HL-60 (cell line): ENCODE results near the gene LRBA.

ENCODE experiments used
- DNase-seq, 2 experiments: peaks; one replicate each; pipeline ENCODE4 v3.0.0-alpha.2; 2010 to 2020; ENCODE audit warnings: low read depth in 1 of 2, low spot score in 1 of 2
- H3K27ac ChIP-seq: fragments of 250-450 bp; sonication (Bioruptor Pico); replicated peaks from 2 replicates; pipeline ENCODE4 v1.5.1; 2020; ENCODE audit warnings: mild to moderate bottlenecking, moderate library complexity
- H3K27me3 ChIP-seq: fragments of 250-450 bp; sonication (Bioruptor Pico); 2 replicates; pipeline ENCODE4 v1.5.1; 2021; ENCODE audit warnings: mild to moderate bottlenecking, moderate library complexity; ENCODE audit not compliant: insufficient read depth, poor library complexity, severe bottlenecking
- H3K4me3 ChIP-seq: replicated peaks from 2 replicates; pipeline ENCODE4 v1.5.1; 2011; ENCODE audit warnings: mild to moderate bottlenecking, control low read depth, low read length; ENCODE audit not compliant: insufficient read depth
- GABPA ChIP-seq: IDR thresholded peaks from 2 replicates; pipeline ENCODE4 v1.6.1; 2012; ENCODE audit warnings: low read depth
- POLR2AphosphoS5 ChIP-seq: IDR thresholded peaks from 2 replicates; pipeline ENCODE4 v1.6.1; 2012; ENCODE audit warnings: low read depth
- SPI1 ChIP-seq: IDR thresholded peaks from 2 replicates; pipeline ENCODE4 v1.6.1; 2012; ENCODE audit warnings: low read depth, mild to moderate bottlenecking, borderline replicate concordance
- TF ChIP-seq, protein P1 (sequence below): IDR thresholded peaks from 2 replicates; pipeline ENCODE4 v1.6.1; 2012; ENCODE audit warnings: low read depth; ENCODE audit not compliant: insufficient replicate concordance
- TF ChIP-seq, protein P2 (sequence below): IDR thresholded peaks from one replicate; pipeline ENCODE4 v1.5.1; 2011; ENCODE audit warnings: low read length, control low read depth, inconsistent platforms; ENCODE audit not compliant: insufficient read depth

LRBA gene

DNA sequence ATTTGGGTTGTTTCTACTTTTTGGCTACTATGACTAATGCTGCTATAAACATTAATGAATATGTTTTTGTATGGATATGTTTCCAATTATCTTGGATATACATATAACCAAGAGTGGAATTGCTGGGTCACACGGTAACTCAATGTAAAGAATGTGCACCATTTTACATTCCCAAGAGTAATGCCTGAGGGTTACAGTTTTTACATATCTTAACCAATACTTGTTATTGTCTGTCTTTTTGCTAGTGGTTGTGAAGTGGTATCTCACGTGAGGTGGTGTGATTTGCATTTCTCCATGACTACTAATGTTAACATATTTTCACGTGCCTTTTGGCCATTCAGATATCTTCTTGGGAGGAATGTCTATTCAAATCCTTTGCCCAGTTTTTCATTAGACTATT, 633.5 kb downstream of the LRBA start:
- DNase-seq, result no peak
- H3K4me3 ChIP-seq, result no peak overlapping the region
- TF ChIP-seq, protein P1, sequence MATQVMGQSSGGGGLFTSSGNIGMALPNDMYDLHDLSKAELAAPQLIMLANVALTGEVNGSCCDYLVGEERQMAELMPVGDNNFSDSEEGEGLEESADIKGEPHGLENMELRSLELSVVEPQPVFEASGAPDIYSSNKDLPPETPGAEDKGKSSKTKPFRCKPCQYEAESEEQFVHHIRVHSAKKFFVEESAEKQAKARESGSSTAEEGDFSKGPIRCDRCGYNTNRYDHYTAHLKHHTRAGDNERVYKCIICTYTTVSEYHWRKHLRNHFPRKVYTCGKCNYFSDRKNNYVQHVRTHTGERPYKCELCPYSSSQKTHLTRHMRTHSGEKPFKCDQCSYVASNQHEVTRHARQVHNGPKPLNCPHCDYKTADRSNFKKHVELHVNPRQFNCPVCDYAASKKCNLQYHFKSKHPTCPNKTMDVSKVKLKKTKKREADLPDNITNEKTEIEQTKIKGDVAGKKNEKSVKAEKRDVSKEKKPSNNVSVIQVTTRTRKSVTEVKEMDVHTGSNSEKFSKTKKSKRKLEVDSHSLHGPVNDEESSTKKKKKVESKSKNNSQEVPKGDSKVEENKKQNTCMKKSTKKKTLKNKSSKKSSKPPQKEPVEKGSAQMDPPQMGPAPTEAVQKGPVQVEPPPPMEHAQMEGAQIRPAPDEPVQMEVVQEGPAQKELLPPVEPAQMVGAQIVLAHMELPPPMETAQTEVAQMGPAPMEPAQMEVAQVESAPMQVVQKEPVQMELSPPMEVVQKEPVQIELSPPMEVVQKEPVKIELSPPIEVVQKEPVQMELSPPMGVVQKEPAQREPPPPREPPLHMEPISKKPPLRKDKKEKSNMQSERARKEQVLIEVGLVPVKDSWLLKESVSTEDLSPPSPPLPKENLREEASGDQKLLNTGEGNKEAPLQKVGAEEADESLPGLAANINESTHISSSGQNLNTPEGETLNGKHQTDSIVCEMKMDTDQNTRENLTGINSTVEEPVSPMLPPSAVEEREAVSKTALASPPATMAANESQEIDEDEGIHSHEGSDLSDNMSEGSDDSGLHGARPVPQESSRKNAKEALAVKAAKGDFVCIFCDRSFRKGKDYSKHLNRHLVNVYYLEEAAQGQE, result no peak
- TF ChIP-seq, protein P2, sequence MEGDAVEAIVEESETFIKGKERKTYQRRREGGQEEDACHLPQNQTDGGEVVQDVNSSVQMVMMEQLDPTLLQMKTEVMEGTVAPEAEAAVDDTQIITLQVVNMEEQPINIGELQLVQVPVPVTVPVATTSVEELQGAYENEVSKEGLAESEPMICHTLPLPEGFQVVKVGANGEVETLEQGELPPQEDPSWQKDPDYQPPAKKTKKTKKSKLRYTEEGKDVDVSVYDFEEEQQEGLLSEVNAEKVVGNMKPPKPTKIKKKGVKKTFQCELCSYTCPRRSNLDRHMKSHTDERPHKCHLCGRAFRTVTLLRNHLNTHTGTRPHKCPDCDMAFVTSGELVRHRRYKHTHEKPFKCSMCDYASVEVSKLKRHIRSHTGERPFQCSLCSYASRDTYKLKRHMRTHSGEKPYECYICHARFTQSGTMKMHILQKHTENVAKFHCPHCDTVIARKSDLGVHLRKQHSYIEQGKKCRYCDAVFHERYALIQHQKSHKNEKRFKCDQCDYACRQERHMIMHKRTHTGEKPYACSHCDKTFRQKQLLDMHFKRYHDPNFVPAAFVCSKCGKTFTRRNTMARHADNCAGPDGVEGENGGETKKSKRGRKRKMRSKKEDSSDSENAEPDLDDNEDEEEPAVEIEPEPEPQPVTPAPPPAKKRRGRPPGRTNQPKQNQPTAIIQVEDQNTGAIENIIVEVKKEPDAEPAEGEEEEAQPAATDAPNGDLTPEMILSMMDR, result no peak
- TF ChIP-seq SPI1 (no peak), POLR2AphosphoS5 (no peak), GABPA (no peak)

DNA sequence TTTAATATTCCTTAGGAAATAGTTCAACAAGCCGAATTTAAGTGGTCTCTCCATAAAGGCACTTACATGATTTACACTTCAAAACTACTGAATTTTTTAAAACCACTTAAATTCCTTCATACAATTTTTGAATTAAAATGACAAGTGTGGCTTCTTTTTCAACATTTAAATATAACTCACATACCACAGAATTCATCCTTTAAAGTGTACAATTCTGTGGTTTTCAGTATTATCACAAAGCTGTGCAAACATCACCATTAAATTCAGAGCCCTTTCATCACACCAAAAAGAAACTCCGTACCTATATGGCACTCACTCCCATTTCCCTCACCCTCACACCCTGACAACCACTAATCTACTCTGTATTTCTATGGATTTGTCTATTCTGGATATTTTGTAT, 634.0 kb downstream of the LRBA start:
- no peak overlapping the region for H3K4me3 ChIP-seq
- H3K27me3 ChIP-seq, result no peaks in the 10 kb centered on the region
- TF ChIP-seq POLR2AphosphoS5 (no peak), GABPA (no peak), SPI1 (no peak)
- TF ChIP-seq, protein P2, result no peak
- TF ChIP-seq, protein P1, result no peak
- DNase-seq, result no peak
- no peak overlapping the region for H3K27ac ChIP-seq

More for the DNA sequence above, 633.5 kb downstream of the LRBA start:
- Histone ChIP-seq H3K27ac (no peak overlapping the region), H3K27me3 (no peaks in the 10 kb centered on the region)

DNA sequence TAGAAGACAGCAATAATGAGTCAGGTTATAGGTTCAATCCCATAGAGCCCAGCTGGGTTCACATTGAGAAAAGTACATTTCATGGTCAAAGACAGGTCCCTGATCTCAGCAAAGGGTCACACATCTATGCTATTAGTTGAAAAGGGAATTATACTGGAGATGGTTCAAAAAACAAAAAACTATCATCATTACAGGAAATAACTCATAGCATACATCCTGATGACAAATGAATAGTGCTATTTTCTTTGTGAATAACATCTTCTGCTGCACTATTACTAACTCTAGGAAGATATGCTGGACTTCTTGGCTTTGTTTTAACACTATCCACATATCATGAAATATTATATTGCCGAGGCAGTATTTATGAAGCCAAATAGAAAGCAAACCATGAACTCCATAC, 635.6 kb downstream of the LRBA start:
- no peak for DNase-seq
- H3K4me3 ChIP-seq, result no peak overlapping the region
- H3K27me3 ChIP-seq, result no peaks in the 10 kb centered on the region
- no peak for TF ChIP-seq GABPA
- TF ChIP-seq, protein P1, result no peak
- no peak for TF ChIP-seq POLR2AphosphoS5
- TF ChIP-seq, protein P2, result no peak
- TF ChIP-seq SPI1, result no peak
- H3K27ac ChIP-seq, result no peak overlapping the region
